Measurements from ENCODE around the gene OLFM1. TPM values are rescaled to one million over a fixed set of nuclear protein-coding genes. Genes with fewer than 3 reads are reported as not detected.

Gene OLFM1
- total and polyA plus RNA-seq, 9 of the 15 experiments (the other 6 are each of a cell fraction or from before 2014, with no cell fraction given) = not detected

- 0% methylated on average over 9 of the region's 10 CpGs for WGBS (ENCODE audit: insufficient coverage, low coverage, missing lambda C conversion rate)
- FAIRE-seq = no peak
- peaks cover 10 to 77% of the 10 kb centered on the region in 2 experiments for H3K27me3 ChIP-seq (ENCODE audit: control insufficient read depth in 2 of 2, insufficient read depth in 2 of 2, low read length in 2 of 2)
- H3K79me2 ChIP-seq (ENCODE audit: control insufficient read depth, insufficient read depth, low read length) = no peaks in the 10 kb centered on the region
- in situ Hi-C loops (cut with MboI) (no loop called here), intact Hi-C loops (cut with micrococcal nuclease) (no loop called here)
- H3K4me2 ChIP-seq (ENCODE audit: insufficient read depth, low read length) = no peak overlapping the region
- BruUV-seq (replicated peaks) = no TSS peak
- peaks cover 4% of the 10 kb centered on the region for H4K20me1 ChIP-seq (replicated peaks; ENCODE audit: control insufficient read depth, insufficient read depth, low read length)
- DNase-seq (ENCODE audit: extremely low read depth in 1 of 4, low spot score in 3 of 4) = no peak
- no peak overlapping the region for H3K27ac ChIP-seq (ENCODE audit: extremely low read depth, low read depth, low read length)
- TF ChIP-seq HNRNPH1 (optimal IDR thresholded peaks at IDR 0.05; ENCODE audit: low read depth, low read length) (no peak), ZKSCAN1 (IDR thresholded peaks at IDR 0.05; ENCODE audit: low read depth, low read length) (no peak), YBX1 (IDR thresholded peaks at IDR 0.05) (no peak), ZNF551 (CRISPR knock-in tag; IDR thresholded peaks at IDR 0.05) (no peak), SREBF1 (IDR thresholded peaks at IDR 0.05; ENCODE audit: borderline replicate concordance, low read depth, low read length) (no peak), POLR2AphosphoS5 (IDR thresholded peaks at IDR 0.05; ENCODE audit: control insufficient read depth, insufficient read depth, low read depth, low read length) (no peak), LCOR (CRISPR knock-in tag; IDR thresholded peaks at IDR 0.05) (no peak), HNRNPK (IDR thresholded peaks at IDR 0.05; ENCODE audit: low read depth, low read length, poor library complexity, severe bottlenecking) (no peak), ZNF146 (CRISPR knock-in tag; IDR thresholded peaks at IDR 0.05; ENCODE audit: unreplicated experiment) (no peak), ZNF512 (tag; IDR thresholded peaks at IDR 0.05) (no peak), CREB1 (IDR thresholded peaks at IDR 0.05) (no peak), CREB1 (CRISPR knock-in tag; IDR thresholded peaks at IDR 0.05) (no peak), TFE3 (CRISPR knock-in tag; IDR thresholded peaks at IDR 0.05) (no peak), PCBP1 (IDR thresholded peaks at IDR 0.05; ENCODE audit: low read depth, low read length, poor library complexity, severe bottlenecking) (no peak), FOXK2 (conservative IDR thresholded peaks at IDR 0.05 in 1 of 2, IDR thresholded peaks at IDR 0.05 in 1 of 2; ENCODE audit: low read depth in 2 of 2) (no peak), ZC3H8 (IDR thresholded peaks at IDR 0.05) (no peak)
- H3K4me1 ChIP-seq (replicated peaks in 1 of 2; ENCODE audit: control insufficient read depth in 2 of 2, insufficient read depth in 2 of 2, low read length in 2 of 2) = no peaks in the 10 kb centered on the region
- no peak overlapping the region for H3K4me3 ChIP-seq
- no peak overlapping the region for H3K9ac ChIP-seq (ENCODE audit: insufficient read depth in 1 of 2, low read depth in 2 of 2, low read length in 2 of 2)
- no peaks in the 10 kb centered on the region for H3K36me3 ChIP-seq (ENCODE audit: control insufficient read depth, insufficient read depth, low read length)
- ChIA-PET POLR2A (no interaction called here), CTCF (ENCODE audit: low intra/inter-chr PET ratio) (no interaction called here)
- H3K9me1 ChIP-seq (ENCODE audit: control insufficient read depth, insufficient read depth, low read length) = no peaks in the 10 kb centered on the region
- ATAC-seq = no peak
- H2AFZ ChIP-seq (ENCODE audit: low read depth, low read length) = no peak overlapping the region
- no peaks in the 10 kb centered on the region for H3K9me3 ChIP-seq (replicated peaks; ENCODE audit: control insufficient read depth, insufficient read depth, low read depth, low read length)
These were observed 82.3 kb downstream of the OLFM1 start for GRCh38 chr9:135169709-135170226.

All from K562 (cell line).